GM20431 (cell line): ENCODE results near the gene PUDP.

Source experiments
- in situ Hi-C: fragments of 300-500 bp; cut with MseI, MboI; formaldehyde crosslinking; loops from one replicate; pipeline ENCODE4 v1.15.0; 2020; ENCODE audit warnings: low sequenced_read_pairs; ENCODE audit not compliant: unreplicated experiment

The PUDP gene

GRCh38 chrX:7077241-7078230, 70.4 kb downstream of the PUDP start:
- in situ Hi-C loops: no loop called here

DNA sequence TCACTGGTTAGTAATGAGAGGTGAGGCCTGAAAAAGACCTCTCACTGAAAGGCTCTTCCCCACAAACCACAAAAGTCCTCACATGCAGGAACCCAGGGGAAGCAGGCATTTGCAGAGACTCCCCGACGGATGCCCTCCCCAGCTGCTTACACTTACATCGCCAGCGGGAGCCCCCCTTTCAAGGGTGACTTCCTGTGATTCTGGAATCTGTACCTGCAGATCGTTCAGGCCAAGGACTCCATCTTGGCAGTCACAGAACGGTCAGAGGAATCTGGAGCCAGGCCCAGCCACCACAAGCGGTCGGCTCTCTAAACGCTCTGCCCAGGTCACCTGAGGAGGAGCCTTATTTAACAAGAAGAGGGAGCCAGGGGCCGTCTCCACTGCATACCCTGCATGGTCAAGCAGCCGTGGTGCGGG, 71.7 kb downstream of the PUDP start:
- in situ Hi-C loops: no loop called here

GRCh38 chrX:7074908-7075204, 73.1 kb downstream of the PUDP start:
- in situ Hi-C loops: no loop called here

DNA sequence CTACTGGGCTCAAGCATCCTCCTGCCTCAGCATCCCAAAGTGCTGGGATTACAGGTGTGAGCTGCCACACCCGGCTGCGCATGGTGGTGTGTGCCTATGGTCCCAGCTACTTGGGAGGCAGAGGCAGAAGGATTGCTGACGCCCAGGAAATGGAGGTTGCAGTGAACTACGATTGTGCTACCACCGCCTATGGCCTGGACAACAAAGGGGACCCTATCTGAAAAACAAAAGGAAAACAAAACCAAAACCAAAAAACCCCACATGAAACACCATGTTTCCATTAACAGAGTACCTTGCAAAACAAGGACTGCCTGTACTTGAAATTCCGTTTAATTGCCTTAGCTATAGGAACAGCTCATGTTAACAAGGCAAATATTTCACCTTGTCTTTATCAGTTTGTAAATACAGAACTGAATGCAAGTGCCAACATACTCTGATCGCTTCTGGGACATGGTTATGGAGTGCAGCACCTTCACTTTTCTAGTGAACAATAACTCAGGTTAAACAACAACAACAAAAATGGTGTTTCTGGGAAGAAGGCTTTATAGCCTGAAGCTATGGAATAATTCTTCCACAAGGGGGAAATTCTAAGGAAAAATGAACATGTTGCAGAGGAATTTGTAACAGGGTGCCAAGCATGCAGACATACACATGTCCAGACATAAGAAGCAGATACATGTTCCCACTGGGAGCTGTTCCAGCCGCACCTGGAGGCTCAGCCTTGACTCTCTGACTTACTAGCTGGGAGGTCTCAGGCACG, 73.6 kb downstream of the PUDP start:
- in situ Hi-C loops: no loop called here

- in situ Hi-C loops: no loop called here
Measured at GRCh38 chrX:7073336-7073735, 74.6 kb downstream of the PUDP start.

DNA sequence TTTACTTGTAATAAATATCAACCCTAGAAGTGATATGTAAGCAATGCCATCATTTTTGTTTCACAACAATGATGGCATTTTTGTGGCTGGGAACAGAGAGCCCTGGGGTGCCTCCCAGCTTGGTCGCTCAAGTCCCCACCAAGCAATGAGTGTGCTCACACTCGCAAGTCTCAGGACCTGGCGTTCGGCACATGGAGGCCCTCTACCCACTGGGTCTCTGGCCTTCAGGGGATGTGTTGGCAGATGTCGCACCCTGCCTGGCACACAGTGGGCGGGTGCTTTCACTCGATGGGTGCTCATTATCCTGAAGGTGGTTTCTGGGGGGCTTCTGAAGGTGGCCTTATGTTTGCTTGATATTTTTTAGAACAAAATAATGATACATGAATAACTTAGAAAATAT, 75.1 kb downstream of the PUDP start:
- in situ Hi-C loops: no loop called here

DNA sequence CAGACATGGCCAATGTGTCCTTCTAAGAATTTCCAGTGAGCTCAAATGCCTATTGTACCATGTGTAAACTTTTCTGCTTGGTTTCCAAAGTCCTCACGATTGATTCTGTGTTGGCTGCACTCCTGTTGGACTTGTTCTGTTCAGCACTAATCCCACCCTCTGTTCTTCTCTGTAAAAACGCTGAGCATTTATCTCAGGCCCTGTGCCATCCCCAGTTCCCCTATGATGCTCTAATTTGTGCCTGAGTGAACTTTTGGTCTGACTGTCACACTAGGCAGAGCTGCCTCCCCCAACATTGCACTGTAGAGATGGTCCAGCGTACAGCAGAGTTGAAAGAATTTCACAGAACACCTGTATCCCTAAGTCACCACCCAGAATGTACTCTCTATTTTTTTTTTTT, 76.6 kb downstream of the PUDP start:
- in situ Hi-C loops: no loop called here

- in situ Hi-C loops: no loop called here
Measured at GRCh38 chrX:7069556-7069955, 78.4 kb downstream of the PUDP start.

DNA sequence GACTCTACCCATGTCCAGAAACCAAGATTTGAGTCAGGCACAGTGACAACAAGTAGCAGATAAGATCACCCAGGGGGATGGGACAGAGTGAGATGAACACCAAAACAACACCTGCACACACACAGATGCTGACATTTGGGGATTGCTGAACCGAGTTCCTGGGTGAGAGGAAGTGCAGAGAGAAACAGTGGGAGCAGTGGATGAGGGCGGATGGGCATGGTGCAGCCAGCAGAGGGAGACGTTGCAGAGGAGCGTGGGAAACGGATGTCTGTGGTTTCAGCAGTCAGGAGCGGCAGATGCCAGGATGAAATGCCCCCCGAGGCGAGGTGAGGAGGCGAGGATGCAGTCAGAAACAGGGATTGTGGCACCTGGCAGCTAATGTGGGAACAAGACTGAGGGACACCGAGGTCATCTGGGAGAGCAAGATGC, 79.0 kb downstream of the PUDP start:
- in situ Hi-C loops: no loop called here

DNA sequence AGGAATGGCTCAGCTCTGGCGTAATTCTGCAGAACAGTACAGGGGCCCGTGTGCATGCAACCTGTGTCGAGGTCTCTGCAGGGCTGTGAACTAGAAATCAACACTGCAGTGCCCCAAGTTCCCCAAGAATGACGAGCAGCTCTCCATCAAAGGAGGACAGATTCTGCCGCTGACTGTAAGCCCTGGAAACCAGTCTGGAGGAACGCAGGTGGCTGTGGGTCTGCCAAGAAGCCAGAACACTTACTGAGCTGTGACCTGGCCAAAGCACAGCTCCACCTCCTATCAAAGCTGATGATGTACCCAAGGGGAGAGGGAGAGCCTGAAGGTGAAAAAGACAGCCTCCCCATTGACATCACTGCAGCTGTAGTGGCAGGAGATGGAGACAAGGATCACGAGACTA, 80.7 kb downstream of the PUDP start:
- in situ Hi-C loops: no loop called here

GRCh38 chrX:7065473-7065872, 82.5 kb downstream of the PUDP start:
- in situ Hi-C loops: no loop called here

- in situ Hi-C loops: no loop called here
Measured at GRCh38 chrX:7062903-7063302, 85.0 kb downstream of the PUDP start.

GRCh38 chrX:7062276-7062675, 85.7 kb downstream of the PUDP start:
- in situ Hi-C loops: no loop called here

DNA sequence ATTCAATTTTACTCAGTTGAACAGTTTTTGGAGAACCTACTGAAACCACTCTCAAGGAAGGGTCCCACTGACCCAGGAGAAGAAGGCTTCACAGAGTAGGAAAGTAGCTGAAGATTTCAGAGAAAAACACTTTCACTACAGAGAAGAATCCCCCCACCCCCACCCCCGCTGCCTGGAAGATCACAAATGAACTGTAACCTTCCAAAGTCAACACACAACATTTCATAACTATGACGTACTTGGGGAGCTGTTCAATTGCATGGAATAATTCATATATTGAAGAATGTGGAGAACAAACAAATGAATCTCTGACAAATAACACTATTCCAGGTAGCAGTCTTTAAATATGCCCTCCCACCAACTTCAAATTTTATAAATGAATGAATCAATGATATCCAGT, 86.5 kb downstream of the PUDP start:
- in situ Hi-C loops: no loop called here

- in situ Hi-C loops: no loop called here
Measured at GRCh38 chrX:7060444-7060843, 87.5 kb downstream of the PUDP start.

GRCh38 chrX:7059859-7060258, 88.1 kb downstream of the PUDP start:
- in situ Hi-C loops: no loop called here

GRCh38 chrX:7059214-7059838, 88.6 kb downstream of the PUDP start:
- in situ Hi-C loops: no loop called here

DNA sequence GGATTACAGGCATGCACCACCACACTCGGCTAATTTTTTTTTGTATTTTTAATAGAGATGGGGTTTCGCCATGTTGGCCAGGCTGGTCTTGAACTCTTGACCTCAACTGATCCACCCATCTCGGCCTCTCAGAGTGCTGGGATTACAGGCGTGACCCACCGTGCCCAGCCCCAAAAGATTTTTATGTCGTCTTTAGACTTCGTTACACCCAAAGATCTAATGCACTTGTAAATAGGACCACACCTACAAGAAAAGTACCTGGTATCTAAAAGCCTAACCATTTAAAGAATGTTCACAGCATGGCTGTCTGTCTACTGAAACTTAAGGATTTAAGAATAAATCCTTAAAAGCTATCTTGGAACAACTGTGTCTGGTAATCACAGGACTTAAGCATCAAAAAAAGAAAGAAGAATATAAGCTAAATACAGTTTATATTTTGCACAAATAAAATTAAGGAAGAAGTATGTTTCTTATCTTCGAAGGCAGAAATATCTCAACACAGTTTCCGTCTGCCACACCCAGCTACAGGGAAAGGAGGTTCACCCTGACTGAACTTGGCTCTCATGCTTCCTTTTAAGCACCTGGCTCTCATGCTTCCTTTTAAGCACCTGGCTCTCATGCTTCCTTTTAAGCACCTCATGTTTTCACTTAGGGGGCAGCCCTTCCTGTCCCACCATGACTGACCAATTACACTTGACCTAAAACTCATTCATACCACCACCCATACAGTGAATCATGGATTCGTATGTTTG, 92.4 kb downstream of the PUDP start:
- in situ Hi-C loops: no loop called here

- in situ Hi-C loops: no loop called here
Measured at GRCh38 chrX:7054219-7055216, 93.4 kb downstream of the PUDP start.
